SJSA1 (cell line): ENCODE results near the gene RYK. TPM values are rescaled to one million over a fixed set of nuclear protein-coding genes. Genes with fewer than 3 reads are reported as not detected.
A peak's percentile ranks its signal among the peaks of the same experiment; 100 is the strongest.
"Not testable (repeated sequence)": the region's sequence is repeated elsewhere in the genome, so short reads cannot be mapped to it uniquely, and the experiment has no call there.

Source experiments
- DNase-seq, 2 experiments: peaks; one replicate each; pipeline ENCODE4 v3.0.0-alpha.2; 2015 to 2020; ENCODE audit warnings: low spot score in 2 of 2, low read depth in 1 of 2
- H3K27ac ChIP-seq: fragments of 250-450 bp; sonication (Bioruptor Pico); 2 replicates; pipeline ENCODE4 v1.5.1; 2020; ENCODE audit warnings: mild to moderate bottlenecking, moderate library complexity
- H3K27me3 ChIP-seq: fragments of 250-450 bp; sonication (Bioruptor Pico); replicated peaks from 2 replicates; pipeline ENCODE4 v1.5.1; 2020; ENCODE audit warnings: mild to moderate bottlenecking, moderate library complexity
- H3K36me3 ChIP-seq: fragments of 250-450 bp; sonication (Bioruptor Pico); 2 replicates; pipeline ENCODE4 v1.5.1; 2020; ENCODE audit warnings: mild to moderate bottlenecking
- H3K4me1 ChIP-seq: fragments of 250-450 bp; sonication (Bioruptor Pico); replicated peaks from 2 replicates; pipeline ENCODE4 v1.6.1; 2021; ENCODE audit warnings: mild to moderate bottlenecking
- H3K4me3 ChIP-seq: fragments of 250-450 bp; sonication (Bioruptor Pico); 2 replicates; pipeline ENCODE4 v1.5.1; 2020; ENCODE audit warnings: mild to moderate bottlenecking
- H3K9me3 ChIP-seq: fragments of 250-450 bp; sonication (Bioruptor Pico); replicated peaks from 2 replicates; pipeline ENCODE4 v1.5.1; 2020; ENCODE audit warnings: mild to moderate bottlenecking
- total RNA-seq: library from RNA; depleted of rRNA; stranded (reverse); fragments of >200 nt; shearing (Covaris generic); gene quantifications from 2 replicates; pipeline ENCODE4 v1.2.3, GENCODE V29; 2014

Gene RYK
- total RNA-seq, 1 experiment from 2014 or later: 68.6 TPM

DNA sequence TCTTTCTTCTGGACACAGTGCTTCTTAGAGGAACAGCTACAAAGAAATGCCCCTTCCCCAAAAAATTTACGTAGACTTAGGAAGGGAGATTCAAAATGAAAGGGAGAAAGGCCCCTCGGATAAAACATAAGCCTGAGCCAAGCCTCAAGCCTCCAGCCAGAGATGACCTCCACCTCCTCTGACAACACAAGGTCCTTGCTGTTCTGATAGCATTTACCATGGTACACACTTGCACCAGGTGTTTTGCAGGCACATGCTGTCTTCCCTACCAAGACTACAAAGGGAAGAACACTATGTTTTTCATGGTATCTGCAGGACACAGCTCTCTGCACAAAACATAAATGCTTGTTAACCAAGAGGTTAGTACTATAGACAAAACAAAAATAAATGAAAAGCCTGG, 27.8 kb downstream of the RYK start:
- Histone ChIP-seq H3K9me3 (no peaks in the 10 kb centered on the region), H3K27me3 (no peaks in the 10 kb centered on the region), H3K4me1 (peaks cover 3% of the 10 kb centered on the region), H3K27ac (no peak overlapping the region), H3K36me3 (peaks cover 4% of the 10 kb centered on the region; the same call in 1 of the 2 replicates), H3K4me3 (no peak overlapping the region)
- no peak for DNase-seq

DNA sequence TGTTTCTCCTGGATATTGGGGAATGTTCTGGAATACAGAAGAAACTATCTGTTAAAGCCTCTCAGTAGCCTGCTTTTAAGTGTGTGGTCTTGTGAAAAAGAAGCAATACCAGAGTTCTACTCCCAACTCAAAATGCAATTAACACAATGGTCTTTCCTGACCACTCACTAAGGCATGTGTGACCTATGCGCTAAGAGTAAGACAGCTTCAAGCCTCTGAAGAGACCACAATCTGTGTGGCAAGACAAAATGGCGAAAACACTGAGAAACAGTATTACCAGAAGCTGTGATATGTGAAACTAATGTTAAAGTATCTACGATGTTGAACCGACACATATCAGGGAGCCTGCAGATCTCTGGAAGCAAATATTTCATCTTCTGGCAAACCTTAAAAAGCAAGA, 33.8 kb downstream of the RYK start:
- Histone ChIP-seq H3K4me3 (no peak overlapping the region), H3K27ac (no peak overlapping the region), H3K27me3 (no peaks in the 10 kb centered on the region), H3K9me3 (no peaks in the 10 kb centered on the region), H3K36me3 (peaks cover 4% of the 10 kb centered on the region; the same call in 1 of the 2 replicates), H3K4me1 (no peaks in the 10 kb centered on the region; the same call in 1 of the 2 replicates)
- DNase-seq: no peak

GRCh38 chr3:134216191-134216764, 34.4 kb downstream of the RYK start:
- no peak for DNase-seq
- no peaks in the 10 kb centered on the region for H3K9me3 ChIP-seq

GRCh38 chr3:134214239-134214638, 36.4 kb downstream of the RYK start:
- Histone ChIP-seq H3K4me1 (no peaks in the 10 kb centered on the region; the same call in 1 of the 2 replicates), H3K9me3 (no peaks in the 10 kb centered on the region), H3K4me3 (no peak overlapping the region), H3K27ac (no peak overlapping the region), H3K27me3 (no peaks in the 10 kb centered on the region), H3K36me3 (peaks cover 15% of the 10 kb centered on the region)
- DNase-seq: no peak

More at GRCh38 chr3:134216191-134216764, 34.4 kb downstream of the RYK start:
- peaks cover 5% of the 10 kb centered on the region; the same call in 1 of the 2 replicates for H3K36me3 ChIP-seq
- H3K27me3 ChIP-seq: no peaks in the 10 kb centered on the region
- no peak overlapping the region for H3K27ac ChIP-seq
- no peaks in the 10 kb centered on the region; the same call in 1 of the 2 replicates for H3K4me1 ChIP-seq
- H3K4me3 ChIP-seq: no peak overlapping the region

DNA sequence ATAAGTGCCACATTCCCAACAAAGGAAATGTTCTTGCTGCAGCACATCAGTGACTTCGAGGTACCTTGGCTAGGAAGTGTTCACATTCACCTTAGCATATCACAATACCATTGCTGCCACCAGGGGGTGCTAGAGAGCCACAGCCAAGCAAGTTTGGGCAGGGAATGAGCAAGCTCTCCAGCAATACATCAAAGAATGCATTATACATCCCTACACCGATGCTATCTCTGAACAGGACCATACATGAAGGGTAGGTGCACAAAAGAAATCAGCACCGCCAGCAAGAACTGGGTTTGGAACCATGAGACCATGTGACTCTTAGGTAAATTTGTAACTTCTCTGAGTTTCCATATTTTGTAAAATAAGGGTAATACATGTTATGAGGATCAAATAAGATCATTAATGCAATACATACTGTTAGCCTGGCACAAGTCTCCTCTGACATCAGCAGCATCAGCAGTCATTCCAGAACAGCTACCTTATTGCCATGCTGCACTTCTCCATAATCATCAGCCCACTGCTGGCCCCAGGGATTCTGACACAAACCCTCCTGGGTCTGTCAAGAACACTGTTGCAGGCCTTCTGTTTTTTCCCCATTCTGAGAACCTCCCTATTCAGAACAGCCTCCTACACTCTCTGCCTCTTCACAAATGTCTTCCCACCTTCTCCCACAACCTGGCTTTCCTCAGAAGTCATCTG, 37.5 kb downstream of the RYK start:
- Histone ChIP-seq H3K4me3 (no peak overlapping the region), H3K27ac (no peak overlapping the region), H3K27me3 (no peaks in the 10 kb centered on the region), H3K4me1 (no peaks in the 10 kb centered on the region; the same call in 1 of the 2 replicates), H3K36me3 (peaks cover 23% of the 10 kb centered on the region), H3K9me3 (no peaks in the 10 kb centered on the region)
- DNase-seq: peak; percentile 61 to 78

DNA sequence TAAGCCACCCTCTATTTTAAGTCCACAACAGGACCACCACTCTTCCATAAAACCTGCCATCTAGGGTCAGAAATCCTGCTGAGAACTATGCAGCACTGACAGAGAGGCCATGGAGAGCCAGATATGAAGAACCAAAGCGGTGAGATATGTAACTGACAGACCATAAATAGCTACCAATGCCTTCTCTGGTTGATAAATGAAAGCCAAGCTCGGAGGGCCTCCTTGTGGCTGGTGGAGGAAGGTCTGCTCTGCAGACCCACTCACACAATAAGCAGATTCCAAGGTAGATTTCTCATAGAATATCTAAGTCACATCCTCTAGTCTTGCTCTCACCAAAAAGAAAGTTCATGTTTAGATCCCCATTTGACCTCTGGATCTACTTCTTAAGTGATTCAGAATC, 38.9 kb downstream of the RYK start:
- H3K4me1 ChIP-seq: no peaks in the 10 kb centered on the region; the same call in 1 of the 2 replicates
- no peak overlapping the region for H3K27ac ChIP-seq
- DNase-seq: peak; percentile 41 to 55
- no peak overlapping the region for H3K4me3 ChIP-seq
- H3K9me3 ChIP-seq: no peaks in the 10 kb centered on the region
- H3K27me3 ChIP-seq: no peaks in the 10 kb centered on the region
- peaks cover 23% of the 10 kb centered on the region for H3K36me3 ChIP-seq

- H3K27ac ChIP-seq: no peak overlapping the region
- H3K4me1 ChIP-seq: peaks cover 23% of the 10 kb centered on the region
- H3K36me3 ChIP-seq: peaks cover 21% of the 10 kb centered on the region
- H3K4me3 ChIP-seq: no peak overlapping the region
- H3K27me3 ChIP-seq: no peaks in the 10 kb centered on the region
- DNase-seq: no peak
- no peaks in the 10 kb centered on the region for H3K9me3 ChIP-seq
Observed at GRCh38 chr3:134205451-134205850, 45.2 kb downstream of the RYK start.

GRCh38 chr3:134201201-134202130, 49.2 kb downstream of the RYK start:
- Histone ChIP-seq H3K27me3 (no peaks in the 10 kb centered on the region), H3K9me3 (no peaks in the 10 kb centered on the region), H3K4me1 (peaks cover 26% of the 10 kb centered on the region), H3K4me3 (no peak overlapping the region), H3K36me3 (peaks cover 16% of the 10 kb centered on the region), H3K27ac (peak overlapping the region; percentile 88)
- peak in 1 of 2 experiments; percentile 74 for DNase-seq

- not testable (repeated sequence) for H3K4me3 ChIP-seq, H3K27ac ChIP-seq, DNase-seq, H3K9me3 ChIP-seq, H3K27me3 ChIP-seq
- peaks cover 26% of the 10 kb centered on the region for H3K4me1 ChIP-seq
- peaks cover 18% of the 10 kb centered on the region for H3K36me3 ChIP-seq
Observed at GRCh38 chr3:134199880-134200279, 50.8 kb downstream of the RYK start.

DNA sequence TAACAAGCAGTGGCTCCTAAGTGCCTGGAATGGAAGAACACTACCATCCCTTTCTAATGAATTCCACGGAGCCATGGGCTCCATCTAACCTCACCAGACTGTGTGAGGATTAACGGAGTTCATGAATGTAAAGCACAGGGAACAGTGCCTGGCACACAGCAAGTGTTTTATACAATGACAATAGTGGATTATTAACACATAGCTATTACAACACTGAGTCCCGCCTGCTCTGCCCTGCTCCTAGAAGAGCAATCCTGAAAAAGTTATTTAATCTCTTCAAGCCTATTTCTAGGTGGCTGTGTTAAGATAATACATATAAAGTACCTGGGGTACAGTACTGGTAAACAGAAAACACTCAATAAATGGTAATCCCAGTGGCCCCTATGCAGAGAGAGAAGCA, 51.4 kb downstream of the RYK start:
- no peak for DNase-seq
- Histone ChIP-seq H3K36me3 (peaks cover 20% of the 10 kb centered on the region), H3K27me3 (no peaks in the 10 kb centered on the region), H3K9me3 (no peaks in the 10 kb centered on the region), H3K4me3 (no peak overlapping the region), H3K4me1 (peaks cover 26% of the 10 kb centered on the region), H3K27ac (no peak overlapping the region)

- no peaks in the 10 kb centered on the region for H3K9me3 ChIP-seq
- H3K36me3 ChIP-seq: peaks cover 28% of the 10 kb centered on the region
Observed at GRCh38 chr3:134198414-134198813, 52.2 kb downstream of the RYK start.

GRCh38 chr3:134197681-134198261, 52.9 kb downstream of the RYK start:
- Histone ChIP-seq H3K4me3 (no peak overlapping the region), H3K27me3 (no peaks in the 10 kb centered on the region), H3K36me3 (peaks cover 28% of the 10 kb centered on the region), H3K4me1 (peaks cover 26% of the 10 kb centered on the region), H3K9me3 (no peaks in the 10 kb centered on the region), H3K27ac (no peak overlapping the region)
- peak in 1 of 2 experiments; percentile 51 for DNase-seq

More at GRCh38 chr3:134198414-134198813, 52.2 kb downstream of the RYK start:
- no peak overlapping the region for H3K4me3 ChIP-seq
- DNase-seq: no peak
- no peak overlapping the region for H3K27ac ChIP-seq
- peaks cover 26% of the 10 kb centered on the region for H3K4me1 ChIP-seq
- no peaks in the 10 kb centered on the region for H3K27me3 ChIP-seq

- no peak for DNase-seq
- H3K27me3 ChIP-seq: no peaks in the 10 kb centered on the region
- H3K36me3 ChIP-seq: peaks cover 21% of the 10 kb centered on the region
- H3K9me3 ChIP-seq: no peaks in the 10 kb centered on the region
- H3K4me1 ChIP-seq: no peaks in the 10 kb centered on the region
- H3K4me3 ChIP-seq: no peak overlapping the region
- no peak overlapping the region for H3K27ac ChIP-seq
Observed at GRCh38 chr3:134194247-134194646, 56.4 kb downstream of the RYK start.
